ENCODE results near the gene FRMPD3.

Gene FRMPD3

GRCh38 chrX:107480272-107480671 is 30.8 kb downstream of the FRMPD3 start:
- no peak for DNase-seq (ENCODE audit: low spot score)
- TF ChIP-seq CTCF (IDR thresholded peaks at IDR 0.05; ENCODE audit: extremely low read depth, missing control alignments): no peak

- no peak for DNase-seq (ENCODE audit: low spot score)
These were observed 32.6 kb downstream of the FRMPD3 start for GRCh38 chrX:107482046-107482445.

GRCh38 chrX:107484002-107484726 is 34.7 kb downstream of the FRMPD3 start:
- DNase-seq (ENCODE audit: low spot score): no peak

More at GRCh38 chrX:107482046-107482445, 32.6 kb downstream of the FRMPD3 start:
- no peak for TF ChIP-seq CTCF (IDR thresholded peaks at IDR 0.05; ENCODE audit: extremely low read depth, missing control alignments)

GRCh38 chrX:107485013-107485412 is 35.6 kb downstream of the FRMPD3 start:
- TF ChIP-seq CTCF (IDR thresholded peaks at IDR 0.05; ENCODE audit: extremely low read depth, missing control alignments): no peak
- DNase-seq (ENCODE audit: low spot score): no peak

More at GRCh38 chrX:107484002-107484726, 34.7 kb downstream of the FRMPD3 start:
- TF ChIP-seq CTCF (IDR thresholded peaks at IDR 0.05; ENCODE audit: extremely low read depth, missing control alignments): no peak

- DNase-seq (ENCODE audit: low spot score): no peak
- no peak for TF ChIP-seq CTCF (IDR thresholded peaks at IDR 0.05; ENCODE audit: extremely low read depth, missing control alignments)
These were observed 43.7 kb downstream of the FRMPD3 start for GRCh38 chrX:107493141-107493540.

- DNase-seq (ENCODE audit: low spot score): no peak
- TF ChIP-seq CTCF (IDR thresholded peaks at IDR 0.05; ENCODE audit: extremely low read depth, missing control alignments): no peak
These were observed 47.3 kb downstream of the FRMPD3 start for GRCh38 chrX:107496786-107497185.
